GDM1 (cell line): ENCODE data around the gene TMEM191B.
"Not testable (repeated sequence)": the region's sequence is repeated elsewhere in the genome, so short reads cannot be mapped to it uniquely, and the experiment has no call there.

Source experiments
- DNase-seq: peaks from one replicate; lab custom pipeline; 2025; lab: John Stamatoyannopoulos, UW

Gene TMEM191B

DNA sequence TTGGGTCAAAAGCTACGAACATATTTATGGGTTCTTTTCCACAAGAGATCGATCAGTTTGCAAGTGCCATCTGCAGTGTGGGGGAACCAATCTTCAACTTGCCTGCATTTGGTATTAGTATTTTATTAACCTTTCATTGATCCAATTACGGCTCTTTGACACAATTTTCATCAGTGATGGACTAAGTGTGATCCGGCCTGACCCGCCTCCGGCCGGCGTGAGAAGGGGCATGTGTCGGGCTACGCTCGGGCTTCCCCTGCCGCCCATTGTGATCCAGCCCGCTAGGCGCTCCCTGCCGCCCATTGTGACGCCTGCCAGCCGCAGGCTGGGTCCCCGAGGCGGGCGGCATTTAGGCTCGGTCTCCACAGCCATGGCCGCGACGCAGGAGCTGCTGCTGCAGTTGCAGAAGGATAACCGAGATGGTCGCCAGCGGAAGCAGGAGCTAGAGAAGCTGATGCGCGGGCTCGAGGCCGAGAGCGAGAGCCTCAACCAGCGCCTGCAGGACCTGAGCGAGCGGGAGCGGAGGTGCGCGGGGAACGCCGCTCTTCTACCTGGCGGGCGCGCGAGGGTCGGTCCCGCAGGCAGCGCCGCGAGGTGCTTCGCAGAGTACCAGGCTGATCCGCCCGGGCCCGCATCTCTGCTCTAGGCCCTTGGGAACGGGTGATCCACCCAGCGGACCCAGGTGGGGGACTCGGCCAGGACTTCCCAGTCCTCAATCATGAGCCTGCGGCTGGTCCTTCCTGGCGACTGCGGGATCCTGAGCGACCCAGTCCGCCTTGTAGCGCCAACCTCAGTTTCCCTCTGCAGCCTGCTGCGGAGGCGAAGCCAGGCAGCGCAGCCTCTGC lies at the start of gene TMEM191B:
TMEM191B (plus strand) TSS at position 51 of the 845 bp plus-strand sequence; CDS start at position 230, 179 bp downstream.
- not testable (repeated sequence) for DNase-seq

DNA sequence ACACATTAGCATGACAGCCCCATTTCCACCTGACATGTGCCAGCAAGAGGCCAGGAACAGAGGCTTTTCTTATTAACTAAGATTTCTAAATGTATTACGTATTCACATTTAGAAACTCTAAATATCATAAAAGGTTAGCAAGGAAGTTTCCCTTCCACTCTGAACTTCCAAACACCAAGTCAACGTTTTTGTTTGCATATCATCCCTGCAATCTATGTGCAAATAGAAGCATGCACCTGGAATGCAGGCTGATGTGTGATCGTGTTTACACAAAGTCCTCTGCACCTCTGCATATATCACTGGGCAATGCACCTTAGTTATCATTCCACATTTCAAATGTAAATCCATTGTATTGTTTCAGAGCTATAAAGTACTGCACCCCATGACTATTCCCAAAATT lies 31.4 kb upstream of the TMEM191B start:
- not testable (repeated sequence) for DNase-seq

DNA sequence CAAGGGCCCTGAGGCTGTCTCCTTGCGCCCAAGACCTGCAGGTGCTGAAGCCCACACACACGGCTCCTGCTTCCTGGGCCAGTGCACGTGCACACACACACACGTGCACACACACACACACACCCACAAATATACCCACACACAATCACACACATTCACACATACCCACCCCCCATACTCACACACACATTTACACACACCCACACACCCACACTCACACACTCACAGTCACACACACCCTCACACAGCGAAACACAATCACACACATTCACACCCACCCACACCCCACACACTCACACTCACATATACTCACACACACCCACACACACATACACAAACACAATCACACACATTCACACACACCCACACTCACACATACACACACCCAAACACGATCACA lies 16.3 kb upstream of the TMEM191B start:
- DNase-seq = not testable (repeated sequence)

- DNase-seq = not testable (repeated sequence)
These were observed 15.2 kb upstream of the TMEM191B start for GRCh38 chr22:18512378-18512777.

- DNase-seq = not testable (repeated sequence)
These were observed 14.1 kb upstream of the TMEM191B start for GRCh38 chr22:18513454-18513853.

- DNase-seq = not testable (repeated sequence)
These were observed 9.5 kb upstream of the TMEM191B start, which contains the start of gene GGTLC3 for GRCh38 chr22:18518061-18518460. TSS of gene GGTLC3 (minus strand) at chr22:18518161. CDS start at chr22:18517897, 264 bp downstream.

DNA sequence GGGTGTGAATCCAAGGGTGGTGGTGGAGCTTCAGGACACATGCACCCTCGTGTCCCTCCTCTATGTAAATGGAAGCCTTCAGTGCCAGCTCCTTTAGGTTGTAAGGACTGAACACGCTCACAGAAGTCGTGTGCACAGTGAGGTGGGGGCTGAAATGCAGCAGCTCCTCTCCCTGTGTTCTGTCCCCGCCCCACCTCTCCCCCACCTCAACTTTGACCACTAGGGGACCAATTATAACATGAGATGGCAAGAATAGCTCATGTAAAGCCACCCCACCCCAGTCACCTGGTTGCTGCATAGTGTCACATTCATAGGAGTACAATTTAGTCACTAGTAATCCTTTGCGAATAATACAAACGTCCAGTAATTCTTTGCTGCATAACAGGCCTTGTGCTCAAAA lies 4.8 kb upstream of the TMEM191B start:
- not testable (repeated sequence) for DNase-seq

GRCh38 chr22:18523328-18523727 lies 4.3 kb upstream of the TMEM191B start:
- not testable (repeated sequence) for DNase-seq

DNA sequence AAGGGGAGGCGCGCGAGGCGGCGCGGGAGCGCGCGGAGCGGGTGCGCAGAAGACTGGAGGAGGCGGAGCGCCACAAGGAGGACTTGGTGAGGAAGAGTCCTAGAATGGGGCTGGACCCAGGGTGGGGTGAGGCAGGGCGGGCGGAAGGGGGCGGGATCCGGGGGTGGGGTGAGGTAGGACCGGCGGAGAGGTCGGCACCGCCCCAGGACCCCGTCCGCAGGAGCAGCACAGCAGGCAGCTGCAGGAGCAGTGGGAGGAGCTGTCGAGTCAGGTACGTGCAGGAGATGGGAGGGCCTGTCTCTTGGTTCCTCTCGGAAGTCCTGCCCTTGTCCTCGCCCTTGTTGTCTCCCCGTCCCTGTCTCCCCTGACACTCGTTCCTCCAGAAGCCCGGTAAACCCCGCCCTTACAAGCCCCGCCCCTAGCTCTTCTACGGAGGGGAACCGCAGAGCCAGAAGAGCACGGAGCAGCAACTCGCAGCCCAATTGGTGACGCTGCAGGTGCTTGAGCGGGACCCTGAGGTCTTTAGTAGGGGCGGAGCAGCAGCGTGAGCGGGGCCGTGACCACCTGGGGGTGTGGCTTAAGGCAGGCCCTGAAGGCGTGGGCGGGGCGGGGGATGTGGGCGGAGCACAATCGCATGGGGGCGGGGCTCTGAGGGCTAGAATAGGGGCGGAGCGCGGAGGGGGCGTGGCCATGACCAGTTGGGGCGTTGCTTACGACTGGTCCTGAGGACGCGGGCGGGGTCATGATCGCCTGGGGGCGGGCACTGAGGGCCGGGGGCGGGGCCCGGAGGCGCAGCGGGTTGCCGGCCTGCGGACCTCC lies 1.2 kb downstream of the TMEM191B start:
- not testable (repeated sequence) for DNase-seq

DNA sequence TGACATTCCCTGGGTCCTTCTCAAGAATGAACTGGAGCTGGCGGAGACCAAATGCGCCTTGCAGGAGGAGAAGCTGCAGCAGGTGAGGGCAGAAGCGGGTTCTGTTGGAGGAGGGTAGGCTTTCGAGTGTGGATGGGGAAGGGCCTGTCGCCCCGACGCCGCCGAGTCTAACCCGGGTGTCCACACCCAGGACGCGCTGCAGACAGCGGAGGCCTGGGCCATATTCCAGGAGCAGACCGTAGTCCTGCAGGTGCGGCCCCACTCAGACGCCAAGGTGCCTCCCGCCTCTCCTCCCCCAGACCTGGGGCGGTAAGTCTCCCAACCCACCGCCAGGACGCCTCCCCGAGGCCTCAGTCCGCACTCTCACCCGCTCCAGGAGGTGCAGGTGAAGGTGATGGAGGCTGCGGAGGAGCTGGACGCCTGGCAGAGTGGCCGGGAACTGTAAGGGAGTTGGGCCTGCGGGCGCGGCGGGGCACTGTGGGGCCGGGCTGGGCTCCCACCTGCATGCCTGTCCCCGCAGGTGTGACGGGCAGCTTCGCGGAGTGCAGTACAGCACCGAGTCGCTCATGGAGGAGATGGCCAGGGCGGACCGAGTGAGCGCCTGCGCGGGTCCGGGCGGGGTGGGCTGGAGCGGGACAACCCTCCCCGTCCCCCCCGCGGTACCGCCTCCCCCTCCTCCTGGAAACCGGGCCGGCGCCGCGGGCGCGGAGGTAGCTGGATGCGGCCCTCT lies 2.0 kb downstream of the TMEM191B start:
- not testable (repeated sequence) for DNase-seq

- not testable (repeated sequence) for DNase-seq
These were observed 6.0 kb downstream of the TMEM191B start for GRCh38 chr22:18533633-18534032.

DNA sequence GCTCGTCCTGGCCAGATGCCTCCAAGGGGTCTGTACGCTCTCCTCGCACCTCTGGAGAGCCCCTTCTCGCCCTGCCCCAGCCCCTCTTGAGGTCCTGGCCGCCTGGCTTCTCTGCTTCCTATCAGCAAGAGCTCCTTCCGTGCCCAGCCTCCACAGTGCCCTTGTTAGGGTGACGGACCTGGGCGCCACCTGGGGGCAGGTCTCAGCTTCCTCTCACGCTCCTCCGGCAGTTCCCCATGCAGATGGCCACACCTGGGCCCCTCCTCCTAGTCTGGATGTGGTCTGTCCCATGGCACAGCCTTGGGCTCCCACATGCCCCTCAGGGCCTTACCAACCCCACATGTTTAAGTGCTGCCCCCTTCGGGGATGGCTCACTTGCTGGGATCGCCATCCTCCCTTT lies 6.7 kb downstream of the TMEM191B start:
- not testable (repeated sequence) for DNase-seq

DNA sequence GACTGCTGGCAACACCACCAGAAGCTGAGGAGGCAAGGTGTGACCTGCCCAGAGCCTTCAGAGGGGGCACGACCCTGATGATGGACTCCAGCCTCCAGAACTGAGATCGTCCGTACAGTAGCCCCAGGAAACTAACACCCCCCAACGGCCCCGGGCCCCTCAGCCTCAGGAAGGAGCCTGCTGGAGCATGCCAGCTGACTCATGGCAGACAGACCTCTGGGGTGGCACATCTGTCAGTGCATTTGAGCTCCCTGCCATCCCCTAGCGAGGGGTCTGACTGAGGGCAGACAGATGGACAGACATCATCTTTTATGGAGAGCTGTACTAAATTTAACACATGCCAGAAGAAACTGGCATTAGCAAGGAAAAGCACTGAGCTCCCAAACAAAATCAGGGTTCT lies 12.4 kb downstream of the TMEM191B start:
- not testable (repeated sequence) for DNase-seq

DNA sequence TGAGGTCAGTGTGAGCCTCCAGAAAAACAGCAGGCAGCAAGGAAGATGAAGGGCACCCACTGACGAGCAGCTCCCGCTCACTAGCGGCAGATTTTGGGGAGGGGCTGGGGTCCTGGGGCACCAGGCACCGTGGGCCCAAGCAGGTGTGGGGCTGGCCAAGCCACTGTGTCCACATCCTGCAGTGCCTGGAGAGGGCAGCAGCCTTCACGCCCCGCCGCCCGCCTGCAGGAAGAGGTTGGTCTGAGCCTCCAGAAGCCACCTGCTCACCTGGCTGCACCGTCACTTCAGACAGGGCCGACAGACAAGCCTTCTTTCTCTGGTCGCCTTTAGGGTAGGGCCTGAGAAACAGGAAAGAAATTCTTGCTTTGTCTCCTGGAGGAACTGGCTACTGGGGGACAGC lies 15.8 kb downstream of the TMEM191B start:
- not testable (repeated sequence) for DNase-seq

GRCh38 chr22:18544615-18545014 lies 17.0 kb downstream of the TMEM191B start:
- not testable (repeated sequence) for DNase-seq

- DNase-seq = not testable (repeated sequence)
These were observed 22.0 kb downstream of the TMEM191B start for GRCh38 chr22:18549458-18550179.

DNA sequence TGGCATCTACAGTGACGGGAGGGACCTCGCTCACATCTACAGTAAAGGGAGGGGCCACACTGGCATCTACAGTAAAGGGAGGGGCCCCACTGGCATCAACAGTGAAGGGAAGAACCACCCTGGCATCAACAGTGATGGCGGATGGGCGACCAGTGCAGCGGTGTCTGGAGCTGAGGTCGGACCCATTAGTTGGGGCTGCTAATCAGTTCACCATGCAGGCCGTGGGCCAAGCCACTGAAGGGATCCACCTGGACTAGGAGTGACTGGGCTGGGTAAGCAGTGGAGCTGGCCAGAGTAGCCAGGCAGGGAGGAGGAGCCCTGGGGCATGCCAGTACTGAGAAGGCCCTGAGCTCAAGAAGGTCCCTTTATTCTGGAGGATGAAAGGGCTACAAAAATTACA lies 23.4 kb downstream of the TMEM191B start:
- not testable (repeated sequence) for DNase-seq

GRCh38 chr22:18552839-18553597 lies 25.4 kb downstream of the TMEM191B start:
- DNase-seq = not testable (repeated sequence)

DNA sequence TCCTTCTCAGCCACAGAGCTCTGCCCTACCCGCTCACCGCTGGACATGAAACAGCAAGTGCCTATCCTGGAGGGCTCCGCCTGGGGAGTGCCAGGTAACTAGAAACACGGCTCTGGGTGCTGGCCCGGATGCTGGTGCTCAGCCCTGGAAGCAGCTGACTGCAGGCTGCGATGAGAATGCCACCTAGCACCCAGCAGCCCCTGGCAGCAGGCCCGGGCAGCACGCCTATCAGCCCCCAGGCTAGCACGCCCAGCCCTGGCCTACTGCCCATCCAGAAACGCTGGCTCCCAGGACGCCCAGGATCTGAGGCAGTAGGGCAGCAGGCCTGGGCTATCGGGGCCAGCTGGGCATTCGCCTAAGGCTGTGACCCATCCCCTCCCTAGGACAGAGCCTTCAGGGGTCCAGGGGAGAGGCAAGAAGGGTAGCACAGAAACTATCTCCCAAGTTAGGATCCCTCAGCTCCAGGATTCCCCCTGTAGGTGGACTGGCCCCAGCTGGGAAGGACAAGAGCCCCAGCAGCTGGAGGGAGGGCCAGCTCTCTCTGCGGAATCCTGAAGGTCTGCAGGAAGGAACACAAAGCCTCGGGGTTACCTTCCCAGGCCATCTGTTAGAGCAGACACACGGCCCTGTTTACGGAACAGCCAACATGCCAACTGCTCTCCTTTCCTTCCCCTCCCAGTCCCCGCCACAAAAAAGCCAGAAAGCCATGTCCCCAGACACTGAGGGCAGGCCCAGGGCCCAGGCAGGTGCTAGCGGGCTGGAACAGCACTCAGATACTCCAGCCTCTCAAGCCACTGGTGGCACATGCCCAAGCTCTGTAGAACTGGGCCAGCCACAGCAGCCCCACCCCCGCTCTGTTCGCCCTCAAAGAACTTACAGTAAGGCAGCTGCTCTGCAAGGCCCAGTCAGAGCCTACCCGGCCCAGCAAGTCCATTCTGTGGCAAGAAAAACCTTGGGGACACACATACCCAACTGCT lies 27.0 kb downstream of the TMEM191B start:
- not testable (repeated sequence) for DNase-seq
